Endothelial cell of umbilical vein (primary cell): Measurements from ENCODE around the gene C15orf39. TPM values are rescaled to one million over a fixed set of nuclear protein-coding genes. Genes with fewer than 3 reads are reported as not detected.

Experiments
- BruUV-seq: library from RNA; stranded (reverse); fragments of 400-500 nt; replicated peaks from 2 replicates; lab custom pipeline; 2021; lab: Mats Ljungman, UMichigan
- CTCF ChIA-PET: fragments of 300-600, 350-600 bp; sonication (Branson Sonifier 250); formaldehyde crosslinking; loops from one replicate; lab custom pipeline; 2021; ENCODE audit warnings: antibody characterized with exemption, inconsistent platforms; lab: Charles Lee
- POLR2A ChIA-PET: fragments of 300-600, 350-600 bp; sonication (Branson Sonifier 250); formaldehyde crosslinking; loops from one replicate; lab custom pipeline; 2021; ENCODE audit warnings: antibody characterized with exemption, inconsistent platforms; lab: Charles Lee
- DNase-seq: peaks from one replicate; pipeline ENCODE4 v3.0.0-alpha.2; 2011; ENCODE audit warnings: low read depth, low spot score
- FAIRE-seq: peaks from 2 replicates; lab custom pipeline; 2011; peaks lifted over from hg19 to GRCh38; lab: Jason Lieb, UNC
- H2AFZ ChIP-seq: 2 replicates; pipeline ENCODE4 v1.6.0; 2012; ENCODE audit warnings: low read depth, low read length, control low read depth, inconsistent platforms
- H3K27ac ChIP-seq: 2 replicates; pipeline ENCODE4 v1.5.1; 2011; ENCODE audit warnings: low read depth, mild to moderate bottlenecking, control low read depth, low read length, moderate library complexity; ENCODE audit not compliant: insufficient read depth
- H3K27me3 ChIP-seq, 2 experiments: 2 replicates each; pipeline versions ENCODE4 v1.6.0 to v1.6.1; 2011; ENCODE audit warnings: low read length in 2 of 2, mixed read lengths in 1 of 2; ENCODE audit not compliant: control insufficient read depth in 2 of 2, insufficient read depth in 2 of 2
- H3K36me3 ChIP-seq, 2 experiments: 2 replicates in 1 of 2; 3 replicates in 1 of 2; pipeline ENCODE4 v1.5.1; 2011; ENCODE audit warnings: low read length in 2 of 2, mild to moderate bottlenecking in 1 of 2, moderate library complexity in 1 of 2; ENCODE audit not compliant: control insufficient read depth in 2 of 2, insufficient read depth in 2 of 2; ENCODE audit errors: extremely low read depth in 1 of 2
- H3K4me1 ChIP-seq: 3 replicates; pipeline ENCODE4 v1.5.1; 2011; ENCODE audit warnings: mild to moderate bottlenecking, low read length; ENCODE audit not compliant: control insufficient read depth, insufficient read depth; ENCODE audit errors: extremely low read depth
- H3K4me2 ChIP-seq: 2 replicates; pipeline ENCODE4 v1.6.1; 2011; ENCODE audit warnings: low read length, control low read depth, mixed read lengths; ENCODE audit not compliant: insufficient read depth
- H3K4me3 ChIP-seq, 3 experiments: fragments of 200-600 bp in 1 of 3; sonication (generic), shearing (Covaris generic) in 1 of 3; replicated peaks in 1 of 3; 2 replicates each; pipeline ENCODE4 v1.5.1; 2011 to 2016; ENCODE audit warnings: control low read depth in 3 of 3, low read length in 3 of 3, mild to moderate bottlenecking in 2 of 3, inconsistent platforms in 1 of 3, low read depth in 1 of 3, moderate library complexity in 1 of 3; ENCODE audit not compliant: insufficient read depth in 1 of 3
- H3K79me2 ChIP-seq: 2 replicates; pipeline ENCODE4 v1.6.0; 2012; ENCODE audit warnings: low read length, inconsistent platforms; ENCODE audit not compliant: control insufficient read depth, insufficient read depth
- H3K9ac ChIP-seq: replicated peaks from 2 replicates; pipeline ENCODE3; 2011; ENCODE audit warnings: low read length, control low read depth; ENCODE audit not compliant: insufficient read depth; ENCODE audit errors: extremely low read depth
- H3K9me1 ChIP-seq: replicated peaks from 3 replicates; pipeline ENCODE4 v1.6.0; 2011; ENCODE audit warnings: mild to moderate bottlenecking, low read length; ENCODE audit not compliant: control insufficient read depth, insufficient read depth; ENCODE audit errors: extremely low read depth
- H3K9me3 ChIP-seq: replicated peaks from 2 replicates; pipeline ENCODE4 v1.5.1; 2012; ENCODE audit warnings: low read length, inconsistent platforms; ENCODE audit not compliant: control insufficient read depth, insufficient read depth
- H4K20me1 ChIP-seq: replicated peaks from 2 replicates; pipeline ENCODE3; 2011; ENCODE audit warnings: mild to moderate bottlenecking, low read length; ENCODE audit not compliant: control insufficient read depth, insufficient read depth; ENCODE audit errors: extremely low read depth
- EZH2 ChIP-seq: IDR thresholded peaks from 2 replicates; pipeline ENCODE4 v1.6.1; 2012; ENCODE audit warnings: borderline replicate concordance, low read depth, mild to moderate bottlenecking, moderate library complexity, low read length, inconsistent platforms; ENCODE audit not compliant: severe bottlenecking
- FOS ChIP-seq: IDR thresholded peaks from 2 replicates; pipeline ENCODE4 v1.6.1; 2011; ENCODE audit warnings: mild to moderate bottlenecking, low read length, moderate library complexity, borderline replicate concordance; ENCODE audit not compliant: insufficient read depth
- GATA2 ChIP-seq: IDR thresholded peaks from 2 replicates; pipeline ENCODE4 v1.7.0; 2011; ENCODE audit warnings: low read depth, mild to moderate bottlenecking, moderate library complexity, mixed read lengths, low read length; ENCODE audit not compliant: insufficient read length, insufficient read depth
- JUN ChIP-seq: IDR thresholded peaks from 2 replicates; pipeline ENCODE4 v1.6.1; 2011; ENCODE audit warnings: borderline replicate concordance, low read depth; ENCODE audit not compliant: insufficient read length, insufficient read depth
- MYC ChIP-seq: IDR thresholded peaks from one replicate; pipeline ENCODE4 v1.6.1; 2011; ENCODE audit warnings: mild to moderate bottlenecking, low read depth, low read length
- POLR2A ChIP-seq: IDR thresholded peaks from 2 replicates; pipeline ENCODE4 v1.6.1; 2012; ENCODE audit warnings: low read depth, mild to moderate bottlenecking, control low read depth, low read length
- POLR2AphosphoS5 ChIP-seq: IDR thresholded peaks from 2 replicates; pipeline ENCODE4 v1.6.1; 2012; ENCODE audit warnings: low read depth, mild to moderate bottlenecking, control low read depth, low read length, moderate library complexity; ENCODE audit not compliant: insufficient read depth
- dilution Hi-C: fragments of 300-500 bp; cut with MboI; formaldehyde crosslinking; loops from one replicate; pipeline ENCODE4 v1.15.0; 2019; ENCODE audit warnings: low sequenced_read_pairs; ENCODE audit not compliant: extremely low pct_ligation_motif_present
- intact Hi-C: fragments of 100-400 bp; cut with micrococcal nuclease; formaldehyde crosslinking; loops from one replicate; pipeline ENCODE4 v1.10.0; 2022
- polyA plus RNA-seq, 4 experiments: library from polyadenylated mRNA; depleted of rRNA in 3 of 4; stranded (reverse) in 3 of 4; unstranded in 1 of 4; fragments of >200 nt; gene quantifications; 2 replicates each; pipeline versions ENCODE4 v1.2.1 to v1.2.3, GENCODE V29; 2011 to 2012; ENCODE audit warnings: missing spikeins in 1 of 4
- total RNA-seq: library from RNA; stranded (reverse); gene quantifications from 2 replicates; pipeline ENCODE4 v1.2.3, GENCODE V29; 2021
- TF ChIP-seq, protein P1 (sequence below): IDR thresholded peaks from 2 replicates; pipeline ENCODE4 v1.6.1; 2011; ENCODE audit not compliant: insufficient read depth, insufficient read length

Gene C15orf39
- total and polyA plus RNA-seq, 2 donors (not counting 3 experiments of a cell fraction or from before 2014, with no cell fraction given): 14.8 to 36.1 TPM

- Histone ChIP-seq H2AFZ (no peak overlapping the region), H3K4me1 (no peaks in the 10 kb centered on the region), H3K27me3 (no peaks in the 10 kb centered on the region), H3K27ac (no peak overlapping the region), H3K9me3 (no peaks in the 10 kb centered on the region), H4K20me1 (no peaks in the 10 kb centered on the region), H3K9ac (no peak overlapping the region), H3K36me3 (no peaks in the 10 kb centered on the region), H3K79me2 (no peaks in the 10 kb centered on the region), H3K9me1 (no peaks in the 10 kb centered on the region), H3K4me2 (no peak overlapping the region), H3K4me3 (no peak overlapping the region)
- intact Hi-C loops (no loop called here), dilution Hi-C loops (no loop called here)
- ChIA-PET CTCF (no interaction called here), POLR2A (no interaction called here)
- BruUV-seq: no TSS peak
- DNase-seq: no peak
- no peak for FAIRE-seq
- no peak for TF ChIP-seq EZH2
- no peak for TF ChIP-seq POLR2AphosphoS5
- no peak for TF ChIP-seq FOS
- no peak for TF ChIP-seq MYC
- no peak for TF ChIP-seq GATA2
Measured at GRCh38 chr15:75161106-75161916, 40.4 kb upstream of the C15orf39 start.

DNA sequence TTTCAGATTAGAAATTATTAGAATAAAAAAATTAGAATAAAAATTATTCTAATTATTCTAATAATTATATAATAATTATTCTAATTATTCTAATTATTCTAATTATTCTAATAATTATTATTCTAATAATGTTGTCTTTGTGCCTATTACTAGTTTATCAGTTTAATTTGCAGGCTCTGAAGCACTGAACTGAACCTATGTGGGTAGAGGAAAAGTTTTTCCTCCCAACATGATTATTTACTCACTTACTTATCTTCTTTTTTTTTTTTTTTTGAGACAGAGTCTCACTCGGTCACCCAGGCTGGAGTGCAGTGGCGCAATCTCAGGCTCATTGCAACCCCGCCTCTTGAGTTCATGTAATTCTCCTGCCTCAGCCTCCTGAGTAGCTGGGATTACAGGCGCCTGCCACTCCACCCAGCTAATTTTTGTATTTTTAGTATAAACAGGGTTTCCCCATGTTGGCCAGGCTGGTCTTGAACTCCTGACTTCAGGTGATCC, 39.7 kb upstream of the C15orf39 start:
- H2AFZ ChIP-seq: no peak overlapping the region
- H3K36me3 ChIP-seq: no peaks in the 10 kb centered on the region
- H4K20me1 ChIP-seq: no peaks in the 10 kb centered on the region
- BruUV-seq: no TSS peak
- no peak overlapping the region for H3K4me2 ChIP-seq
- dilution Hi-C loops (no loop called here), intact Hi-C loops (no loop called here)
- no peaks in the 10 kb centered on the region for H3K27me3 ChIP-seq
- H3K9ac ChIP-seq: no peak overlapping the region
- no peaks in the 10 kb centered on the region for H3K9me1 ChIP-seq
- FAIRE-seq: no peak
- H3K79me2 ChIP-seq: no peaks in the 10 kb centered on the region
- CTCF ChIA-PET: no interaction called here
- H3K27ac ChIP-seq: no peak overlapping the region
- POLR2A ChIA-PET: no interaction called here
- no peaks in the 10 kb centered on the region for H3K4me1 ChIP-seq
- no peaks in the 10 kb centered on the region for H3K9me3 ChIP-seq
- no peak for DNase-seq
- TF ChIP-seq, protein P1, sequence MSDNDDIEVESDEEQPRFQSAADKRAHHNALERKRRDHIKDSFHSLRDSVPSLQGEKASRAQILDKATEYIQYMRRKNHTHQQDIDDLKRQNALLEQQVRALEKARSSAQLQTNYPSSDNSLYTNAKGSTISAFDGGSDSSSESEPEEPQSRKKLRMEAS: no peak
- TF ChIP-seq EZH2 (no peak), JUN (no peak), FOS (no peak), POLR2A (no peak), MYC (no peak)
- no peak overlapping the region for H3K4me3 ChIP-seq
